ENCODE data around the gene MESP2.
"Not testable (repeated sequence)": the region's sequence is repeated elsewhere in the genome, so short reads cannot be mapped to it uniquely, and the experiment has no call there.

The MESP2 gene

DNA sequence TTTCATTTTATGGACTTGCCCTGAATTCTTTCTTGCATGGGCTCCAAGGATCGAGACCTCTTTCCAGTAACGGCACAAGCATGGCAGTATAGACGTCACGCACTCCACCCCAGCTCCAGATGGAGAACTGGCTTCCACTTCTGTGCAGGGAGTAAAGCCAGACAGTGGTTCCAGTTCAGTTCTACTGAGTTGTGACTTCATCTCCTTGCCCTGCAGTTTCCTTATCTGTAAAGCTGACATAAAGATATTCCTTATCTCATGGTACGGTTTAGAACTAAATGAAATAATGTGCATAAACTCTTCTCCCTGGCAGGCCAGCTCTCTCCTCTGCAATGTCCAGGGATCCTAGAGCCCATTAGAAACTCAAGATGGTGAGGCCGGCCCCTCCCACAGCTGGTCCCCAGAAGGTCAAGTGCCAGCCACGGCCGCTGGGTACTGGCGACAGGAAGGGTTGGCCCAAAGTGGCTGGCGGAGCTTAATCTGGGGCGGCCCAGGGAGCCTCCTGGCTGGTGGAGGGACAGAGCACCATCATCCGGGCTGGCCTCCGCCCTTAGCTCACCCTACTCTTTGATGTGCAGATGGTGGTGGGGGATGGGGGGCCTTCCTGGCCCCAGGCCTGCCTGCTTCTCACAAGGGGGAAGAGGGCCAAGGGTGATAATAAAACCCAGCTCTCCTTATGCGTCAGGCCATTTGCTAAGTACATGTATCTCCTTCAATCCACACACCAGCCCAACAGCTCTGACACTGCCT lies 7.2 kb downstream of the MESP2 start:
- peak; percentile 50 for DNase-seq (ENCODE audit: extremely low read depth, low read depth)
- no peak overlapping the region for H3K4me3 ChIP-seq (replicated peaks; ENCODE audit: low read depth, low read length)
- TF ChIP-seq CTCF (IDR thresholded peaks at IDR 0.05; ENCODE audit: low read depth, low read length, missing control alignments) = no peak

DNA sequence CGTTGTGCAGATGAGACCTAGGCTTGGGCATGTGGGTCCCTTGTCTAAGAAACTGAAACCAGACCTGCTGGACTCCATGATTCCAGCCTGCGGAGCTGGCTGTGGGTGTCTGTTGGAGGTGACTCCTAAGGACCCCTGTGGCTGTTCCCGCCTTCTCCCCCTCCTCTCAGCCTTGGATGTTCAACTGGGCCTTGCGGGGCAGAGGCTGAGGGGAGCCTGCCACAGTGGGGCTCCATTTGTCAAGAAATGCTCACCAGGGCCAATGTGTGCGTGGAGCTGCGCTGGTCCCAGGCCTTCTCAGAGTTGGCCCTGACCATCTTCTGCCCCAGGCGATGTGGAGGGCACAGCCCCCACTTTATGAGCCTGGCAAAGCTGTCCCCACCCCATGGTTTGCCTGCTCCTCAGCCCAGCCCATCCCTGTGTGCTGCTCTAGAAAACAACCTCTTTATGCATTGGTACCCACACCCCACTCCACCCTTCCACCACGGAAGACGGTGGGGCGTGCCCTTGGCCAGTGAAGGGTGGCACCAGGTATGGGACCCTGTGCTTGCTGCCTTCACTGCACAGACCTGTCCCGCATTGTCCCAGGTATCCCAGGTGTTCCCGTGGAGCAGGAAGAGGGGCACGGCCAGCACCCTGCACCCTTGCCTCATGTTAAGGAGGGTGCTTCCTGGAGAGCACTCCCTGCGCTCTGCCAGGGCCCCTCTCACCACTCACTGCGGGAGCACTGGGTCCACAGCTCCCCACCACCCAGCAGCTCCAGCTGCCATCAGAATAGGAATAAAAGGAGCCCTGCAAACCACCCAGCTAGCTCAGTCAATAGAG lies 7.9 kb downstream of the MESP2 start:
- no peak overlapping the region for H3K4me3 ChIP-seq (replicated peaks; ENCODE audit: low read depth, low read length)
- TF ChIP-seq CTCF (IDR thresholded peaks at IDR 0.05; ENCODE audit: low read depth, low read length, missing control alignments) = no peak
- DNase-seq (ENCODE audit: extremely low read depth, low read depth) = no peak

- DNase-seq (ENCODE audit: extremely low read depth, low read depth) = no peak
- no peak overlapping the region for H3K4me3 ChIP-seq (replicated peaks; ENCODE audit: low read depth, low read length)
- TF ChIP-seq CTCF (IDR thresholded peaks at IDR 0.05; ENCODE audit: low read depth, low read length, missing control alignments) = no peak
Measured at GRCh38 chr15:89784686-89784960, 8.5 kb downstream of the MESP2 start.

- TF ChIP-seq CTCF (IDR thresholded peaks at IDR 0.05; ENCODE audit: low read depth, low read length, missing control alignments) = no peak
- H3K4me3 ChIP-seq (replicated peaks; ENCODE audit: low read depth, low read length) = no peak overlapping the region
- no peak for DNase-seq (ENCODE audit: extremely low read depth, low read depth)
Measured at GRCh38 chr15:89785064-89785773, 9.1 kb downstream of the MESP2 start.

DNA sequence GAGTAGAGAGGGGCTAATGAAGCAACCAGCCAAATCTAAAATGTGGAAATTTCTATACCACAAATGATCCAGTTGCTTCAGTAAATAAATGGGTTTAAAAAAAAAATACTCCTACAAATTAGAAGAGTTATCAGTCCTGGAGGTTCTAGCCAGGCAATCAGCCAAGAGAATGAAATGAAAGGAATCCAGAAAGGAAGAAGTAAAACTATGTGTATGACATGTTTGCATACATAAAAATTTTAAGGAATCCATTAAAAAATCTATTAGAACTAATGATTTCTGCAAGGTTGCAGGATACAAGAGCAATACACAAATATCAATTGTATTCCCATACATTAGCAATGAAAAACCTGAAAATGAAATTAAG lies 9.6 kb downstream of the MESP2 start:
- H3K4me3 ChIP-seq (replicated peaks; ENCODE audit: low read depth, low read length) = no peak overlapping the region
- DNase-seq (ENCODE audit: extremely low read depth, low read depth) = no peak

GRCh38 chr15:89787944-89788343 lies 11.8 kb downstream of the MESP2 start:
- no peak overlapping the region for H3K4me3 ChIP-seq (replicated peaks; ENCODE audit: low read depth, low read length)
- TF ChIP-seq CTCF (IDR thresholded peaks at IDR 0.05; ENCODE audit: low read depth, low read length, missing control alignments) = no peak
- DNase-seq (ENCODE audit: extremely low read depth, low read depth) = no peak

More for the DNA sequence above, 9.6 kb downstream of the MESP2 start:
- no peak for TF ChIP-seq CTCF (IDR thresholded peaks at IDR 0.05; ENCODE audit: low read depth, low read length, missing control alignments)

DNA sequence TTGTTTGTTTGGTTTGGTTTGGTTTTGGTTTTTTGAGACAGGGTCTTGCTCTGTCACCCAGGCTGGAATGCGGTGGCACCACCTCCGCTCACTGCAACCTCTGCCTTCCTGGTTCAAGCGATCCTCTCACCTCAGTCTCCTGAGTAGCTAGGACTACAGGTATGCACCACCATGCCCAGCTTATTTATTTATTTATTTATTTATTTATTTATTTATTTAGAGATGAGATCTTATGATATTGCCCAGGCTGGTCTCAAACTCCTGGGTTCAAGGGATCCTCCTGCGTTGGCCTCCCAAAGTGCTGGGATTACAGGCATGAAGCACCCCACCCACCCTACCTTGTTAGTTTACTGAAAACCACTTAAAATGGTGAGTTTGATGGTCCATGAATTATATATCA lies 12.5 kb downstream of the MESP2 start:
- DNase-seq (ENCODE audit: extremely low read depth, low read depth) = not testable (repeated sequence)

More for the DNA sequence above, 12.5 kb downstream of the MESP2 start:
- not testable (repeated sequence) for H3K4me3 ChIP-seq (replicated peaks; ENCODE audit: low read depth, low read length)

Data from HFF-Myc (cell line).